A172 (cell line): ENCODE data around the gene MAEA. TPM values are rescaled to one million over a fixed set of nuclear protein-coding genes. Genes with fewer than 3 reads are reported as not detected.

Experiments used
- DNase-seq: peaks from one replicate; pipeline ENCODE4 v3.0.0-alpha.2; 2015; ENCODE audit warnings: low spot score
- total RNA-seq: library from RNA; depleted of rRNA; stranded (reverse); fragments of >200 nt; shearing (Covaris generic); gene quantifications from 2 replicates; pipeline ENCODE4 v1.2.3, GENCODE V29; 2014; rRNA removed

The MAEA gene
- total RNA-seq, 1 experiment from 2014 or later = 100 TPM

GRCh38 chr4:1379351-1379781, 89.7 kb downstream of the MAEA start:
- DNase-seq = no peak

- DNase-seq = no peak
These were observed 90.2 kb downstream of the MAEA start for GRCh38 chr4:1379801-1380331.

GRCh38 chr4:1380368-1381151, 90.9 kb downstream of the MAEA start:
- no peak for DNase-seq

- no peak for DNase-seq
These were observed 91.5 kb downstream of the MAEA start for GRCh38 chr4:1381181-1381621.

- DNase-seq = no peak
These were observed 92.4 kb downstream of the MAEA start for GRCh38 chr4:1381944-1382541.

GRCh38 chr4:1382776-1383727, 93.4 kb downstream of the MAEA start:
- no peak for DNase-seq

GRCh38 chr4:1383728-1384591, 94.3 kb downstream of the MAEA start:
- no peak for DNase-seq

GRCh38 chr4:1384675-1385372, 95.1 kb downstream of the MAEA start:
- no peak for DNase-seq

- no peak for DNase-seq
These were observed 96.0 kb downstream of the MAEA start for GRCh38 chr4:1385373-1386340.

Other genes with a start within 250 kb of the MAEA start
- gene RNF212, start 176.3 kb upstream of the MAEA start, total RNA-seq = not detected in 2 replicates
- 7.6 and 16.2 TPM in 2 replicates for gene SPON2, start 117.3 kb upstream of the MAEA start, total RNA-seq
- 166 and 240 TPM in 2 replicates for gene CTBP1, start 40.8 kb upstream of the MAEA start, total RNA-seq
- 7.2 and 9.8 TPM in 2 replicates for gene UVSSA, start 57.3 kb downstream of the MAEA start, total RNA-seq
- not detected in 2 replicates for gene NKX1-1, start 116.6 kb downstream of the MAEA start, total RNA-seq